ACC112 (cell line): ENCODE data around the gene MLLT3.

Experiments used
- H2AFZ ChIP-seq: fragments of 200-600 bp; sonication (generic); one replicate; pipeline ENCODE4 v1.6.0; 2017; ENCODE audit warnings: antibody characterized with exemption, low read length; ENCODE audit not compliant: unreplicated experiment
- H3K27ac ChIP-seq: fragments of 200-600 bp; sonication (generic); 2 replicates; pipeline ENCODE4 v1.5.1; 2014; ENCODE audit warnings: low read depth, mild to moderate bottlenecking, antibody characterized with exemption, low read length, moderate library complexity
- H3K27me3 ChIP-seq: fragments of 200-600 bp; sonication (generic); 2 replicates; pipeline ENCODE4 v1.6.1; 2014; ENCODE audit warnings: mild to moderate bottlenecking, antibody characterized with exemption, low read length, moderate library complexity, mixed read lengths; ENCODE audit not compliant: insufficient read depth
- H3K36me3 ChIP-seq: fragments of 200-600 bp; sonication (generic); 2 replicates; pipeline ENCODE4 v1.6.1; 2016; ENCODE audit warnings: mild to moderate bottlenecking, antibody characterized with exemption, low read length, moderate library complexity, mixed read lengths; ENCODE audit not compliant: insufficient read depth
- H3K4me1 ChIP-seq: fragments of 200-600 bp; sonication (generic); one replicate; pipeline ENCODE4 v1.6.1; 2016; ENCODE audit warnings: low read length, mixed read lengths; ENCODE audit not compliant: insufficient read depth, unreplicated experiment, control insufficient read depth
- H3K4me3 ChIP-seq: fragments of 200-600 bp; sonication (generic); 2 replicates; pipeline ENCODE4 v1.5.1; 2014; ENCODE audit warnings: mild to moderate bottlenecking, low read depth, low read length
- H3K79me2 ChIP-seq: fragments of 200-600 bp; sonication (generic); one replicate; pipeline ENCODE4 v1.6.0; 2016; ENCODE audit warnings: low read length; ENCODE audit not compliant: control insufficient read depth, unreplicated experiment, insufficient read depth

The MLLT3 gene

GRCh38 chr9:20650750-20651299 is 28.5 kb upstream of the MLLT3 start:
- H3K4me3 ChIP-seq = no peak overlapping the region
- no peaks in the 10 kb centered on the region for H3K36me3 ChIP-seq
- no peaks in the 10 kb centered on the region for H3K79me2 ChIP-seq
- H2AFZ ChIP-seq = no peak overlapping the region
- no peak overlapping the region for H3K27ac ChIP-seq
- H3K4me1 ChIP-seq = peaks cover 4% of the 10 kb centered on the region
- 0 out of 2 replicates have a peak, but pooled peaks cover 6% of the 10 kb centered on the region for H3K27me3 ChIP-seq

- Histone ChIP-seq H3K27ac (no peak overlapping the region), H3K36me3 (no peaks in the 10 kb centered on the region), H3K4me1 (peaks cover 4% of the 10 kb centered on the region), H3K27me3 (0 out of 2 replicates have a peak, but pooled peaks cover 6% of the 10 kb centered on the region), H3K79me2 (no peaks in the 10 kb centered on the region), H3K4me3 (no peak overlapping the region), H2AFZ (no peak overlapping the region)
Observed at GRCh38 chr9:20650313-20650712, 28.0 kb upstream of the MLLT3 start.

DNA sequence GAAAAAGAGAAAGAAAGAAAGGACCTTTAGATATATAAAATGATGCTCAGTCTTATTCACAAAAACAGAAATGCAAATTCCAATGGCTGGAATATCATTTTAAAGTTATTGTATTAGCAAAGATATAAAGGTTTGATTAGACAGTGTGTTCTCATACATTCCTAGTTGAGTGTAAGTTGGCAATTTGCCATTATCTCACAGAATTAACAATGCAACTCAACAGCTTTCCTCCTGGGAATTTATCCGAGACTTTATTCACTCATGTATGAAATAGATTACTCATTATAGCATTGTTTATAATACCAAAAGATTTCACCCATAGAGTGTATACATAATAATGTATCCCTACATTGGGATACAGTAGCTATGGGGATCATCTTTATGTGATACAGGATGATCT is 27.1 kb upstream of the MLLT3 start:
- no peak overlapping the region for H3K27ac ChIP-seq
- 0 out of 2 replicates have a peak, but pooled peaks cover 6% of the 10 kb centered on the region for H3K27me3 ChIP-seq
- no peak overlapping the region for H3K4me3 ChIP-seq

DNA sequence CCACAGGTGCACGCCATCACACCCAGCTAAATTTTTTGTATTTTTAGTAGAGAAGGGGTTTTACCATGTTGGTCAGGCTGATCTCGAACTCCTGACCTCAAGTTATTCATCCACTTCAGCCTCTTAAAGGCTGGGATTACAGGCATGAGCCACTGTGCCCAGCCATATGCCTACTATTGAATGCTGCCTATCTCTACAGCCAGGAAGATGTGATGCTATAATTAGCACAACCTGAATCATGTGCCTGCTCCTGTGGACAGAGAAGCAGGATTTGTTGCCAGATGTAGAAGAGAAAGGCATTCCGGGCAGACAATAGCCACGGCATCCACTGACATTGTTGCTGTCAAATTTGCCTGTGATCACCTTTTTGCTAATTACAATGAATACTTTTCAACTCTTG is 24.4 kb upstream of the MLLT3 start:
- Histone ChIP-seq H3K36me3 (no peaks in the 10 kb centered on the region), H3K79me2 (no peaks in the 10 kb centered on the region), H3K27ac (no peak overlapping the region), H3K27me3 (0 out of 2 replicates have a peak, but pooled peaks cover 6% of the 10 kb centered on the region), H2AFZ (no peak overlapping the region), H3K4me3 (no peak overlapping the region), H3K4me1 (peaks cover 4% of the 10 kb centered on the region)

More for the DNA sequence above, 27.1 kb upstream of the MLLT3 start:
- no peaks in the 10 kb centered on the region for H3K36me3 ChIP-seq
- peaks cover 4% of the 10 kb centered on the region for H3K4me1 ChIP-seq
- H2AFZ ChIP-seq = no peak overlapping the region
- H3K79me2 ChIP-seq = no peaks in the 10 kb centered on the region

DNA sequence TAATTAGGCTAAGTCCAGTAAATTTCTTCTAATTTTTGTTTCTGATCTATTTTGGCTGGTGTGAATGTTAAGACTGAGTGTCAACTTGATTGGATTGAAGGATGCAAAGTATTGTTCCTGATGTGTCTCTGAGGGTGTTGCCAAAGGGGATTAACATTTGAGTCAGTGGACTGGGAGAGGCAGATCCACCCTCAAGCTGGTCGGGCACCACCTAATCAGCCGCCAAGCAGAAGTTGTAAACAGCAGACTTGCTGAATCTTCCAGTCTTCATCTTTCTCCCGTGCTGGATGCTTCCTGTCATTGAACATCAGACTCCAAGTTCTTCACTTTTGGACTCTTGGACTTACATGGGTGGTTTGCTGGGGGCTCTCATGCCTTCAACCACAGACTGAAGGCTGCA is 21.4 kb upstream of the MLLT3 start:
- Histone ChIP-seq H3K4me3 (no peak overlapping the region), H3K27me3 (0 out of 2 replicates have a peak, but pooled peaks cover 6% of the 10 kb centered on the region), H3K79me2 (no peaks in the 10 kb centered on the region), H3K27ac (no peak overlapping the region), H3K4me1 (no peaks in the 10 kb centered on the region), H2AFZ (no peak overlapping the region), H3K36me3 (no peaks in the 10 kb centered on the region)

DNA sequence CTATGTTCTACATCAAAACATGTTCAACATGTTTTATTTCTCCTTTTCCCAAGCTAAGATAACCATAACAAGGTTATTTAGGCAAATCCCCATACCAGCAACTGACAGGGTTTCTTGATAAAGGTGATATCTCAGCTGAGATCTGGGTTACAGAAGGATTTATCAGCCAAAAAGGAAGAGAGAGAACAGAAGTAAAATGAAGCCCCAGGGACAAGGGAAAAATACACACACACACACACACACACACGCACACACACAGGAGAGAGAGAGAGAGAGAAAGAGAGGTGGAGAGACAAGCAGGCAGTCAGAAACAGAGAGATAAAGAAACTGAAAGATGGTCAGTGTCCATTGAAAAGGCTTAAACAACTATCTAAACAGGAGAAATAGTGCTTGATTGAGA is 19.7 kb upstream of the MLLT3 start:
- Histone ChIP-seq H3K36me3 (no peaks in the 10 kb centered on the region), H3K4me1 (no peaks in the 10 kb centered on the region), H2AFZ (no peak overlapping the region), H3K4me3 (no peak overlapping the region), H3K79me2 (no peaks in the 10 kb centered on the region), H3K27ac (no peak overlapping the region), H3K27me3 (0 out of 2 replicates have a peak, but pooled peaks cover 4% of the 10 kb centered on the region)

DNA sequence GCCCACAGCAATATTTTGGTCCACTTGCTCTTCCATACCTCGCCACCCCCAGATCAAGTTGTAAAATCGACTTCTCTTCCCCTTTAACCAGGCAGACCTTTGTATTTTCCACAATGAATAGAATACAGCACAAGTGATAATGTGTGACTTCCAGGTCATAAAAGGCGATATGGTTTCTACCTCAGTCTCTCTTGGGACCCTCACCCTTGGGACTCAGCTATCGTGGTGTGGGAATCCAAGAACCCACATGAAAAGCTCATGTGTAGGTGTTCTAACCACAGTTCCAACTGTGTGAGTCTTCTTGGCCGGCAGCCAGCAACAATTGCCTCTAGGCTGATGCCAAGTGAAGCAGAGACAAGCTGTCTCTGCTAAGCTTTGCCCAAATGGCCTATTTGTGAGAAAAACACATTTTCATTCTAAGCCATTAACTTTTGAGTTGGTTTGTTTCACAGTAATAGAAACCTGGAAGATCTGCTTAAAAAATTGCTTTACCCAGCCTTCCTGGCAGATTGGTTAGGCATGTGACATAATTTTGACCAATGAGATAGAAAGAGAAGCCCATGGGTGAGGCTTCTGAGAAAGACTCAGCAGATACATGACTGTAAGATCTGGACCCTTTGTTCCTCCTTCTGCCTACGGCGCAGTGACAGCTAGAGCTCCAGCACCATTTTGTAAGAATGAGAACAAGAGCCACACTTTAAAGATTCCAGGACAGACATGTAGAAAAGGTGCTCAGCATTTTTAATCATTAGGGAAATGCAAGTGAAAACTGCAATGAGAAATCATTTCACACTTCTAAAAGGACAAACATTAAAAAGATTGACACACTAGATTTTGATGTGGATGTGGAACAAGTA is 18.3 kb upstream of the MLLT3 start:
- H3K4me3 ChIP-seq = no peak overlapping the region
- H3K36me3 ChIP-seq = no peaks in the 10 kb centered on the region
- no peaks in the 10 kb centered on the region for H3K4me1 ChIP-seq
- no peaks in the 10 kb centered on the region for H3K27me3 ChIP-seq
- no peak overlapping the region for H3K27ac ChIP-seq
- no peak overlapping the region for H2AFZ ChIP-seq
- H3K79me2 ChIP-seq = no peaks in the 10 kb centered on the region

- no peaks in the 10 kb centered on the region for H3K27me3 ChIP-seq
- no peaks in the 10 kb centered on the region for H3K4me1 ChIP-seq
- no peak overlapping the region for H2AFZ ChIP-seq
- H3K27ac ChIP-seq = no peak overlapping the region
- no peaks in the 10 kb centered on the region for H3K36me3 ChIP-seq
- no peaks in the 10 kb centered on the region for H3K79me2 ChIP-seq
- no peak overlapping the region for H3K4me3 ChIP-seq
Observed at GRCh38 chr9:20636888-20637440, 14.7 kb upstream of the MLLT3 start.

DNA sequence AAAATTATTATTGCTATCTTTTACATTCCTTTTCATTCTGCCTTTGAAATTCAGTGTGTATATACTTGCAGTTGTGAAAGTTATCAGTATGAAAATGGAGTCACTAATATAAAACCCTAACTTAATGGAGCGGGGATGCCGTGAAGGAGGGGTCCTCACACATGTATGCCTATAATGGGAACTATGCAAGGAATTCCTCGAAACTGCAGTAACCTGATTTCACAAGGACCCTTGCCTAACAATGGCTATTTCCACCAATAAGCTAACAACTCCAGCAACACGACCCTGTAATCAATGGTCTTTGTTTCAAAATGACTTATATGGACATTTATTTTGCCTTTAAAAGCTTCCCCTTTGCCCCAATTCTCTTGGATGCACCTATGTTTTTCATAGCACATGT is 12.6 kb upstream of the MLLT3 start:
- Histone ChIP-seq H2AFZ (no peak overlapping the region), H3K4me3 (no peak overlapping the region), H3K27me3 (no peaks in the 10 kb centered on the region), H3K36me3 (no peaks in the 10 kb centered on the region), H3K27ac (no peak overlapping the region), H3K4me1 (no peaks in the 10 kb centered on the region), H3K79me2 (no peaks in the 10 kb centered on the region)

- no peaks in the 10 kb centered on the region for H3K27me3 ChIP-seq
- H3K36me3 ChIP-seq = no peaks in the 10 kb centered on the region
- H3K4me3 ChIP-seq = no peak overlapping the region
- no peak overlapping the region for H2AFZ ChIP-seq
- H3K4me1 ChIP-seq = no peaks in the 10 kb centered on the region
- no peak overlapping the region for H3K27ac ChIP-seq
- no peaks in the 10 kb centered on the region for H3K79me2 ChIP-seq
Observed at GRCh38 chr9:20632705-20633104, 10.4 kb upstream of the MLLT3 start.
